HG03575 (cell line): ENCODE data around the gene EYA4.
"Not testable (repeated sequence)": the region's sequence is repeated elsewhere in the genome, so short reads cannot be mapped to it uniquely, and the experiment has no call there.

Experiments used
- ATAC-seq: cut with Tn5 transposase; IDR thresholded peaks from one replicate; pipeline ENCODE4 v1.9.1; 2021; ENCODE audit not compliant: unreplicated experiment, insufficient number of reproducible peaks, low FRiP score; ENCODE audit errors: extremely low read depth

Gene EYA4

DNA sequence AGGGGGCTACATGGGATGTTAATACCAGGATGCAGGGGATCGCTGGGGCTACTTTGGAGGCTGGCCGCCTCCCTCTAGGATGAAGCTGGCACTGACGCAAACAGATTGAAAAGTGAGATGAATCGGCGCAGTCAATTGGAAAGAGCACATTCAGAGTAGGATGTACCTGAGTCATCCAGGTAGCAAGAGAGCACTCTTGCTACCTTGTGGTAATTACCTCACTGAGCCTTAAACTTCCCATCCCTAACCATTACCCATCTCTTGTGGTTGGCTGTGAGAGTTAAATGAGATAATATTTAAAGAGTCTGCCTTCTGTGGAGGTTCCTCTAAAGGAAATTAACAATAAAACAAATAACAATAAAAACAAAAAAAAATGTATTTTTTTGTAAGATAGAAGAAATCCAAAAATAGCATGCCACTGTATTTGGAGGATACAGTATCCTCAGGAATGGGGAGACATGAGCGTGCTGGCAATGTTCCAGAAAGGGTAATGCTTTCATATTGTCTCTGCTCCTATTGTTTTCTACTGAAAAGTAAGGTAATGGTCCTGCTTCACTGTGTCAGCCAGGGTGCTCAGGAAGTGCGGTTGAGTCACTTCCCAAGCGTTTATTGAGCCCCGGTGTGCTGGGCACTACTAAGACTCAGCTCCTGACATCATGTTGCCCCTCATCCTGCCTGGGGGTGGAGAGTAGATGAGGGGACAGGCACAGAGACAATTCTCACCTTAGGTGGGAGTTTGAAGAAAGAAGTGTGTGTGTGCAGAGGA, 301.1 kb downstream of the EYA4 start:
- ATAC-seq, result no peak

DNA sequence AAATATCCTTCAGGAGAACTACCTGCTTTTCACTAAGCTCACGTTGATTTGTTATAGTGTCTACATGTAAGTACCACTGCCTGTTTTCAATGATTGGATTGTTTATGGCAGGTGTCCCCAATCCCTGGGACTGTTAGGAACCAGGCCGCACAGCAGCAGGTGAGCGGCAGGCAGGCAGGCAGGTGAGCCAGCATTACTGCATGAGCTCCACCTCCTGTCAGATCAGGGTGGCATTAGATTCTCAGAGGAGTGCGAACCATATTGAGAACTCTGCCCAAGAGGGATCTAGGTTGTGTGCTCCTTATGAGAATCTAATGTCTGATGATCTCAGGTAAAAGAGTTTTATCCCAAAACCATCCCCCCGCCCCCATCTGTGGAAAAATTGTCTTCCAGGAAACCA, 303.3 kb downstream of the EYA4 start:
- ATAC-seq, result no peak

DNA sequence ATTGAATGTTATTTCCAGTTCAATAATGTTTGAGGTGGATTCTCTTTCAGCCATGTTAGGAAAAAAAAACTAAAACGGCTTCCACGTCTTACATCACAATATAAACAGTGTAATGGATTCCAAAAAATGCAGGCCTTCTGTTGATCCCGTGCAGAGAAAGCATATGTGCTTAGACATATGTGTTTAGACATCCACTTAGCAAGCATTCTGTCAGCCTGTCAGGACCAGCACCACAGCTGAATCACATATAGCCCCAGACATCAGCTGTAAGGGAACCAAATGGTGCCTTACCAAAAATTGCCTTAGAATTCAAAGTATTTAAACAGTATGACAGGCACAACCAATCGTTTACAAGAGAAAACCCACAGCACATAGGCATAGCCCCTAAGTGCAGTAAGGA, 304.9 kb downstream of the EYA4 start:
- no peak for ATAC-seq

DNA sequence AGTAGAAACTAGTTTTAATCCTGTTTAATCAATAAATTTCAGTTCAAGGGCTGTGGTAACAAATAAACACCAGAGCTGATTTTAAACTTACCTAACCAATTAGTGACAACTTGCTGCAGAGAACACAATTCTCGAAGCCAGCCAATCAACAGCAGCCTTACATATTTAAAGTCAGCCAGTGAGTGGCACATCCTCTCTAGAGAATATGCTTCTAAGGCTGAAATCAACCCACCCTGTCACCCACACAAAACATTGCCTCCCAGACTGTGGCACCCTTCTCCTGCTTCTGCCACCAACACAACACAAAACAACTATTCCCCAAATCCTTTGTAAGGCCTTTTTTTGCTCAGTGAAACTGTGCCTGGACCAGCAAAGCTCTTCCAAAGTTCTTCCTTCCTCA, 306.0 kb downstream of the EYA4 start:
- ATAC-seq, result no peak

DNA sequence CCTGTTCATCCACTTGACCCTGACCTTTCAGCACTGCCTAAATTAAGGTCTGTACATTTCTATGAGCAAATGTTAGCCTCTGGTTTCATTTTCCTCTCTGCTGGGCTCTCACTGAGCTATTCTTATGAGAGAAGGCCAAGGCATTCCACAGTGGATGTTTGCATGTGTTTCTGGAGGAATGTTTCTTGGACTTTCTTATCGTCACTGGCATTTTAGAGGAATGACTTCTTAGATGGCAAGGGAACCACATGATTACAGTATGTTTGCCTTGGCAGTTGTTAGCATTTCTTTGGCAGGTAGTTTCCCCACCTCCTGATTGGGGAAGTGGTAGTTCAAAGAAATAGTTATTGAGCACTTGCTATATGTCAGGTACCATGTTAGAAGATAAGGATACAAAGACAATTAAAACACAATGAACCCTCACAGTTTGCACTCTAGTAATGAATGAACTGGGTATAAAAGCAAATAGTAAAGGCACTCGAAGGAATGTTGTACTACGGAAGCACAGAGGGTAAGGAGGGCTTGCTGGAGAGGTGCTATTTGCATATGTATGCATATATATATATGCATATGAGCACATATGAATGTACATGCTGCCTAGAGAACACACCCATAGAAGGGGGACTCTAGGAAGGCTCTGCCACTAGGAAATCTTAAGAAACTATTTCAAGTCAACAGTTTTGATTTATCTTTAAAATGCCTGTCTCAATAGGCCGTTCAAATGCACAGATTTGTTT, 307.4 kb downstream of the EYA4 start:
- ATAC-seq, result no peak

DNA sequence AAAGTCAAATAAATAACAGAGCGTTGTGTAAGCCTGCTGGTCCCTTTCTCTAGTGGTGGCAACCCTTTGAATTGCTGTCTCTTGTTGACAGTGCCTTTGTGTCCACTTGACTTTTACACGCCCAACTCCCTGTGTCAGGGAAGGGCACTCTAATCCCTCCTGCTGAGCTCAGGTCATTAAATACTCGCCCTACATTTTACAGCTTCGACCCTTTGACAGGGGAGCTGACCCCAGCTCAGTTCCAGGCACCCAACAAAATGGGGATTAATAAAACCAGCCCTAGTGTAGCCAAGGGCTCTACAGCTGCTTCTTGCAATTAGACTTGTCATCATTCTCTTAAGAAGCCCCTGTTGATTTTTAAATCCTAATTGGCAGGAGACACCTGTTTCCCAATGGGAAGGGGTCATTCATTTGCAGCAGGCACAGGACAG, 308.2 kb downstream of the EYA4 start:
- ATAC-seq, result no peak

DNA sequence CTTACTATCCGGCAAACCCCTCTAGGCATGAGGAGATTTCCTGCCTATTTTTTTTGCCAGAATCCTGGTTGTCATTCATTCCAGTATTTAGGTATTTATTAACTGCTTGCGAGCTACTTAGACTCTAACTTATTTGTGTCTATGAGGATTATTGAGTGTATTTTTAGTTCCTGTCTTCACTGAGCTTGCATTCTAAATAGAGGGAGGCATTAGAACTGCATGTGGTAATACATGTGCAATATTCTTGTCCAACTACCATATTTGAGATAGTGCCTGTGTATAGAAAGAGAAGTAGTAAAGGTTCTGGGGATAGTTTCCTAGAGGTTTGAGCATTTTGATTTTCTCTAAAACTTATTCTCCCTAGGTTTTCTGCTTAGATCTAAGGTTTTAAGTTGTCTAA, 308.9 kb downstream of the EYA4 start:
- ATAC-seq, result no peak

DNA sequence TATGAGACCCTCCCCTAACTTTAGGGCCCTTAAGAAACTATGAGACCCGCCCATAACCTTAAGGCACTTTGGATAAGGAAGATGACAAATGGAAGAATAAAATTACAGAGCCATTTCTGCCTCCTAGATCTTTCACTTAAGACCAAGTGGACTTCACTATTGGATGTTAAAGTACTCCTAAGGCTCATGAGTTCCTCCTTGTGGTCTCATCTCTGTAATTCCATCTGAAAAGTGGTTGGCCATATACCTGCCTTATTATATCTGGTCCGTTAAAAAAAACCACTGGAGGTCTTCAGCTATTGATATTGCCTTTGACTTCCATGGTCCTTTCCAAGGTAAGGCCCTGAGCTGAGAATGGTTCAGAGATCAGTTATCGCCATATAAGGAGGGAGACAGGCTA, 310.3 kb downstream of the EYA4 start:
- ATAC-seq, result no peak

DNA sequence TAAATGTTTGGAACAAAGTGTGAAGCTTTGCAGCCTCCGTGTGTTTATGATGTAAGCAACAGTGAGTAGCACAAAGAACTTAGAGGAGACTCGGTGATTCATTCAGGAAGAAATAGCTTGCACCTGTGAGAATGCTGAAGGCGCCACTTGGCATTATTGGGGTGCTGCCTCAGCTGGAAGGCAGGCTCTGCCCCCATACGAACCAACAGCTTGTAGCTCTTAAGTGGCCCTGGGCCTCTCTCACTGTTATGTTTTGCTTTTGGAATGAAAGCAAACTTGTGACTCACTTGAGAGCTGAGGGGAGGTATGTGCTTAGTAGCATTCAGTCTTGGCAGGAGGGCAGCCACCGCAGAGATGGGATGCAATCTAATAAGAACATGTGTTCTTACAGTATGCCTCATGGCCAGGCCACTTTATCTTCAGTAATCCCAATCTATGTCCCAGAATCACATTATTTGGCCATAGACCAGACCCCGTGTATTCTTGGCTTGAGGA, 310.7 kb downstream of the EYA4 start:
- no peak for ATAC-seq

DNA sequence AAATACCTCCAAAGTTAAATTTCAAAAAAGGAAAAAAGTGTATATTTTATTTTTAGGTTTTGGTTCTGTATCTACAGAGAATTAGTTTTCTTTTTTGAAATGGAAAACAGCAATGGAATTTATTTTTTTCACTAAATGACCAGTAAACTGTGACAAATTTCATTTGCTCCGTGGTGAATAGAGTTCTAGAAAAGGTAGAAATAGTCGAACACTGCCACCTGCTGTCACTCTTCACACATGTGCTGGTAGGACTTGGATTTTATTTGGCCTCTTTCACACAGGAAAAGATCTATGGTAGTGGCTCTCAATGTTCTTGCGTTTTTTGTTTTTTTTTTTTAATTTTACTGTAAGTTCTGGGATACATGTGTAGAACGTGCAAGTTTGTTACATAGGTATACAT, 312.5 kb downstream of the EYA4 start:
- ATAC-seq, result no peak

DNA sequence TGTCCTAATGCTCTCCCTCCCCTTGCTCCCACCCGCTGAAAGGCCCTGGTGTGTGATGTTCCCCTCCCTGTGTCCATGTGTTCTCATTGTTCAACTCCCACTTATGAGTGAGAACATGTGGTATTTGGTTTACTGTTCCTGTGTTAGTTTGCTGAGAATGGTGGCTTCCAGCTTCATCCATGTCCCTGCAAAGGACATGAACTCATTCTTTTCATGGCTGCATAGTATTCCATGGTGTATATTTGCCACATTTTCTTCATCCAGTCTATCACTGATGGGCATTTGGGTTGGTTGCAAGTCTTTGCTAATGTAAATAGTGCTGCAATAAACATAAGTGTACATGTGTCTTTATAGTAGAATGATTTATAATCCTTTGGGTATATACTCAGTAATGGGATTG, 313.0 kb downstream of the EYA4 start:
- ATAC-seq, result not testable (repeated sequence)

DNA sequence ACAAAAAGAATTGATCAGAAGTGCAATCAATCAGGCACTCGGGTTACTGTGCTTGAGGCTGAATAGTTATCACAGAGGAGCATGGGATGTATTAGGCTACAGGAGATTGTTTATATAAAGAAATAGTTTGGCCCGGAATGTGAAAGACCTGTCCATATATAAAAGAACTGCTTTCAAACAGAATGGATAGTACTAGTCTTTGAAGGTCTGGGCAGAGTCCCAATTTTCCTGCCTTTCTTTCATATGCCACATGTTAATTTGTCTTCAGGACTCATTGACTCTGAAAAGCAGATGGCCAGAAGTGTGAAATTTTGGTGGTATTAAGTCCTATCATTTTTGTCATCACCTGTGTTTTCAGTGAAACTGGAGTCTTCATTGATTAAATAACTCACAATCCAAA, 314.5 kb downstream of the EYA4 start:
- no peak for ATAC-seq

DNA sequence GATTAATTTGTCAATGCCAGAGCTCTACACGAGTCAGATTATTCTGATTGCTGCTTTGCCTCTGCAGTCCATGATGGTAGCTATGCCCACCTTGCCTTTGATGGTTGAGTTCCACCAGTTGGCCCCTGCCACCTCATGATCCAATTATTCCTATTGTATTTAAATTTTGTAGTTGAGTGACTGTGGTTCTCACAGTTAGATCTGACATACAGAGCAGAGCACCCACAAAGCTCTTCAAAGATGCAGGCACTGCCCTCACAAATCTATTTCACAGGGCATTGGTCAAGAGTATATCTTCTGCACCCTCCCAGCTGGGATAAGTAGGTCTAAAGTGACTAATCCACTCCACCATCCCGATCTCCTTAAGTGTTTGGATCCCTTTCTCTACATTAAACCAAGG, 318.8 kb downstream of the EYA4 start:
- no peak for ATAC-seq

DNA sequence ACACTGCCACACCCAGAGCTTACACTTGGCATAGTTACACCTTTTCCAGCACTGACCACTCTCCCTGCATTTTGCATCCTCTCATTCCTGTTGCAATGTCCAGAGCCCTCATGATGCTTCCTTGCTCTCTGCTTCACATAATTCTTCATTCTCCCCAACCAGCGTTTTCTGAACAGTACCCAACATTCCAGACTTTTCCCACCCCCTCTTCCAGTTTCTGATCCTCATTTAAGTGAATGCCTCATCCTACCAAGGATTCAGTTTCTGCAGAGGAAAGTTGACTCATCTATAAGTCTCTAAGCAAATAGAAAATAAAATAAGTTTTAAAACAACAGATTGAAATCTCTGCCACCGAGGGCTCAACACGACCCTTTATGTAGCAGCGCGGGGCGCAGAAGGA, 326.5 kb downstream of the EYA4 start:
- no peak for ATAC-seq

DNA sequence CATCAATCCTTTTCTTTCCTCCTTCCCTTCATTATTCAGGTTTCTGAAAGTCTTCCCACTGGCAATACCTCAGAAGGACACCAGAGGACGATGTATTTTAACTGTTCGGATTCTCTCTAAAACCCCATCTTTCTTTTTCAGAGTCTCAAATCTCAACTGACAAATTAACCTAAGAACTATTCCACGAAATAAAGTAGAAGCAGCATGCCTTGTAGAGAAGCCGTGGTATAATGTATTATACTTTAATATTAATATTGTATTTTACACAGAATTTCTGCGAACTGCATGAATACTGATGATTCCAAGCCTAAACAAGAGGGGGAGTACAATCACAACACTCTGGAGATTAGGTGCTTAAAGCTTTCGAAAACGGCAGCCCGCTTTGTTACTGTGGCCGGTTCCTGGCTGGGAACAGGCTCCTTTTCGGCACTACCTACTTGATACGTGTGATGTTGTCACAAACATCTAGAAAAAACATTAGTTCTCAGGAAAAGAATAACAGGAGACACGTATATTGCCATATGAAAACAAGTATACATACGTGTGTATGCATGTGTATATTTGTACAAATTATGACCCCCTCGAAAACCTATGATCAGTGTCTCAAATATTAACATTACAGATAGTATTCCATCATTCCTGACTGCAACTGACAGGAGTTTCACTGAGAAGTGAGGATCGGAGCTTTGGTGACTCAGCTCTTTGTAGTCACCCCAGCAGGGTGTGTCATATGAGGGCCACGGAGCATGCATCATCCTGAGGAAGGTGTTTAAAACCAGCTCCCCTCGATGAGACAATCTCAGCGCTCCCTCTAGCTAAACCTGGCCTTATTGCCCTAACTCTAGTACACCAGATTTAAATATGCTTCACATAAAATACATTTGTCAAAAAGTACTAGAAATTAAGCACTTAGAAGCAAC, 328.1 kb downstream of the EYA4 start:
- ATAC-seq, result no peak

DNA sequence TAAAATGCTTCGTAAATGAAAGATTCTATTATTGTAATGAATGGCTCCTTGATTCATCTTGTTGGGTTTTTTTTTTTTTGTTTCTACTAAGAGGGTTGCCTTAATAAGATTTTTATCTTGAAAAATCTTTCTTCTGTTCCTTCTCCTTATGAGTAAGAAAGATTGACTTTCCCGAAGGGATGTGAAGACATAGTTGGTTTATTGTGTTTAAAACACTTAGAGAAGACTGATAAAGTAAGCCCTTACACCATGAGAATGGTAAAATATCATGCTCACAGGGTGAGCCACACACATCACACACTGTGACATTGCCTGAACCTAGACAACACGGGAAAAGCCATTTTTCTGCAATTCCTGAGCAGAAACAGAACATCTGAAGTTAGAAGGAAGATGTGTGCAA, 330.5 kb downstream of the EYA4 start:
- ATAC-seq, result no peak

DNA sequence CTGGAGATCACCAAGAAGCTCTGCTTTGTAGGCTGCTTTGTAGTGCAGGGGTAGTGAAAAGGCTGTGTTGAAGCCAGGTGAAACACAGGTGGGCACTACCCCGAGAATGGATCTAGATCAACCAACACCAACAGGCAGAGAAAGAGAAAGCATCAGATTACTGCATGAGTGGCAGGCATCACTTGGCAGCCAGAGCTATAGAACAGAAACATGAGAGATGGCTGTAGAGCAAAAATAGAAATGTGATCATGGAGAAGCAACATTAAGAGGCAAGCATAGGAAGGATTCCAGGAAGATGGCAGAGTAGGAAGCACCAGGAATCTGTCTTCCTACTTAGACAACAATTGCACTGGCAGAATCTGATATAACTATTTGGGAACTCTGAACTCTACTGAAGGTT, 336.7 kb downstream of the EYA4 start:
- no peak for ATAC-seq
